C1 segment of cervical spinal cord (tissue), 14 donors: ENCODE measurements around the gene CACNA1I.

Experiments
- DNase-seq, 14 donors: peaks; one replicate each; lab custom pipeline; 2025; lab: John Stamatoyannopoulos, UW

Gene CACNA1I

DNA sequence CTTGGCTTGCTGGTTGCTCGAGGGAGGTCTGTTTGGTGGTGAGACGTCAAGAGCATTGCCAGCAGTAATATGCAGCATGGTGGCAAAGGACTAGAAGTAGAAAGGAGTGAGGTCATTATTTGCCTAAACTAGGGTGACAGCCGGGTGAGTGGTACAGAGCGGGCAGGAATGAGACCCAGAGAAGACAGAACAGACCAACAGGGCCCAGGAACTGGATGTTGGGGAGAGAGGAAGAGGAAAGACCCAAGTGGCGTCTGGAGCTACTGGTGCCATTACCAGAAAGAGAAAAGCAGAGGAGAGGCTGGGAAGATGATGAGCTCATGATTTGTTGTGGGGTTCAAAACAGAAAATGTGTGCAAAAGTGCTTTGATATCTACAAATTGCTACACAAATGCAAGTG, 164.3 kb downstream of the CACNA1I start:
- DNase-seq: no peak

- DNase-seq: no peak
These were observed 165.2 kb downstream of the CACNA1I start for GRCh38 chr22:39735776-39736175.

DNA sequence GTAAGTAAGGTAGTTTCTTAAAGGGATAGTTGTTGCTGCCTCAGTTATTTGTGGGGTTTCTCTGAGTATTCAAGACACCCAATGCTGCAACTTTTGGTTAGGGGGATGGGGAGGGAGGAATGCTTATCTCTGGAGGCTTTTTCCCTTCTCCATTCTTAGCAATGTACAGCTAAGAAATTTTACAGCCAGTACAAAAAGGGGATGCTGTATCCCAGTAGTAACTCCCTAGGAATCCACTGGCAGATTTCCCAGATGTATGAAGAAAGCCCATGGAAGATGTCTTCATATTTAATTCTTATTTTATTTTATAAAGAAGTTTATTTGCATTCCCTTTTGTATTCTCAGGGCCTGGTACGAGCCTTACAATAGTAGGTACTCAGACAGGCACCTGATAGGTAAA, 168.2 kb downstream of the CACNA1I start:
- no peak for DNase-seq
